ENCODE measurements around the gene CNNM3. TPM values are rescaled to one million over a fixed set of nuclear protein-coding genes. Genes with fewer than 3 reads are reported as not detected.

The CNNM3 gene
- total and polyA plus RNA-seq, 4 donors: 7.2 to 31.4 (median 14.6) TPM

- no peak for DNase-seq
- TF ChIP-seq CTCF (IDR thresholded peaks at IDR 0.05; ENCODE audit: control extremely low read depth, extremely low read depth): no peak
- no peak overlapping the region for H3K27ac ChIP-seq (ENCODE audit: low read depth in 1 of 2, low read length in 1 of 2)
- no peak overlapping the region for H3K9ac ChIP-seq (ENCODE audit: insufficient read depth in 1 of 2, low read length in 2 of 2)
- peaks cover 0 to 40% (median 7%) of the 10 kb centered on the region in 5 donors for H3K4me1 ChIP-seq (ENCODE audit: control insufficient read depth in 5 of 5, insufficient read depth in 5 of 5, low read length in 5 of 5)
- H3K4me3 ChIP-seq: no peak overlapping the region
- H3K27me3 ChIP-seq (ENCODE audit: control insufficient read depth in 3 of 3, insufficient read depth in 3 of 3, low read length in 2 of 3): no peaks in the 10 kb centered on the region
- no peaks in the 10 kb centered on the region for H3K36me3 ChIP-seq (ENCODE audit: control insufficient read depth in 4 of 4, insufficient read depth in 4 of 4, low read length in 4 of 4)
- no peak for ATAC-seq (ENCODE audit: insufficient read depth, low FRiP score)
- WGBS, 2 donors: 73 to 92% methylated on average over 6 to 7 of the region's 7 CpGs
- no peaks in the 10 kb centered on the region for H3K9me3 ChIP-seq (ENCODE audit: control insufficient read depth in 4 of 4, insufficient read depth in 3 of 4, low read length in 3 of 4)
These were observed 62.1 kb downstream of the CNNM3 start for GRCh38 chr2:96878171-96878570.

- ATAC-seq (ENCODE audit: insufficient read depth, low FRiP score): no peak
- no peaks in the 10 kb centered on the region for H3K27me3 ChIP-seq (ENCODE audit: control insufficient read depth in 3 of 3, insufficient read depth in 3 of 3, low read length in 2 of 3)
- no peak overlapping the region for H3K9ac ChIP-seq (ENCODE audit: insufficient read depth in 1 of 2, low read length in 2 of 2)
- no peak for TF ChIP-seq CTCF (IDR thresholded peaks at IDR 0.05; ENCODE audit: control extremely low read depth, extremely low read depth)
- no peak for DNase-seq
- H3K9me3 ChIP-seq (ENCODE audit: control insufficient read depth in 4 of 4, insufficient read depth in 3 of 4, low read length in 3 of 4): no peaks in the 10 kb centered on the region
- no peak overlapping the region for H3K4me3 ChIP-seq
- no peak overlapping the region for H3K27ac ChIP-seq (ENCODE audit: low read depth in 1 of 2, low read length in 1 of 2)
- WGBS, 2 donors: 91 to 94% methylated on average over 22 of the region's 22 CpGs
- peaks cover 0 to 40% (median 7%) of the 10 kb centered on the region in 5 donors for H3K4me1 ChIP-seq (ENCODE audit: control insufficient read depth in 5 of 5, insufficient read depth in 5 of 5, low read length in 5 of 5)
- H3K36me3 ChIP-seq (ENCODE audit: control insufficient read depth in 4 of 4, insufficient read depth in 4 of 4, low read length in 4 of 4): no peaks in the 10 kb centered on the region
These were observed 62.9 kb downstream of the CNNM3 start for GRCh38 chr2:96878796-96879544.

- no peaks in the 10 kb centered on the region for H3K9me3 ChIP-seq (ENCODE audit: control insufficient read depth in 4 of 4, insufficient read depth in 3 of 4, low read length in 3 of 4)
- H3K4me3 ChIP-seq: no peak overlapping the region
- WGBS, 2 donors: 96 to 97% methylated on average over 18 of the region's 18 CpGs
- no peak overlapping the region for H3K9ac ChIP-seq (ENCODE audit: insufficient read depth in 1 of 2, low read length in 2 of 2)
- H3K36me3 ChIP-seq (ENCODE audit: control insufficient read depth in 4 of 4, insufficient read depth in 4 of 4, low read length in 4 of 4): no peaks in the 10 kb centered on the region
- no peak for TF ChIP-seq CTCF (IDR thresholded peaks at IDR 0.05; ENCODE audit: control extremely low read depth, extremely low read depth)
- H3K27me3 ChIP-seq (ENCODE audit: control insufficient read depth in 3 of 3, insufficient read depth in 3 of 3, low read length in 2 of 3): no peaks in the 10 kb centered on the region
- ATAC-seq (ENCODE audit: insufficient read depth, low FRiP score) (no peak), DNase-seq (no peak)
- H3K4me1 ChIP-seq (ENCODE audit: control insufficient read depth in 5 of 5, insufficient read depth in 5 of 5, low read length in 5 of 5): peaks cover 0 to 41% (median 7%) of the 10 kb centered on the region in 5 donors
- H3K27ac ChIP-seq (ENCODE audit: low read depth in 1 of 2, low read length in 1 of 2): no peak overlapping the region
These were observed 63.5 kb downstream of the CNNM3 start for GRCh38 chr2:96879545-96880040.

Data from lung (tissue), 12 donors.